HEK293T (cell line): Measurements from ENCODE around the gene AGBL4.

Experiments
- ELF4 ChIP-seq: fragments of 450-650 bp; IDR thresholded peaks from 2 replicates; pipeline ENCODE4 v1.6.1; 2017; ENCODE audit warnings: antibody characterized with exemption
- FOXA1 ChIP-seq: fragments of 450-650 bp; IDR thresholded peaks from 2 replicates; pipeline ENCODE4 v1.6.1; 2016; ENCODE audit warnings: mild to moderate bottlenecking
- FOXK2 ChIP-seq: fragments of 450-650 bp; IDR thresholded peaks from 2 replicates; pipeline ENCODE4 v1.6.1; 2016; ENCODE audit warnings: mild to moderate bottlenecking
- FOXM1 ChIP-seq: fragments of 450-650 bp; IDR thresholded peaks from 2 replicates; pipeline ENCODE4 v1.6.1; 2017; ENCODE audit warnings: mild to moderate bottlenecking, borderline replicate concordance
- HDGF ChIP-seq: fragments of 450-650 bp; IDR thresholded peaks from 2 replicates; pipeline ENCODE4 v1.6.1; 2017; ENCODE audit warnings: antibody characterized with exemption, borderline replicate concordance

GRCh38 chr1:48710915-48711314 is 1312.8 kb downstream of the AGBL4 start:
- no peak for TF ChIP-seq HDGF
- TF ChIP-seq ELF4 = no peak
- TF ChIP-seq FOXA1 = no peak
- no peak for TF ChIP-seq FOXM1
- no peak for TF ChIP-seq FOXK2
